ENCODE data around the gene MOXD1.
"Not testable (repeated sequence)": the region's sequence is repeated elsewhere in the genome, so short reads cannot be mapped to it uniquely, and the experiment has no call there.

The MOXD1 gene

DNA sequence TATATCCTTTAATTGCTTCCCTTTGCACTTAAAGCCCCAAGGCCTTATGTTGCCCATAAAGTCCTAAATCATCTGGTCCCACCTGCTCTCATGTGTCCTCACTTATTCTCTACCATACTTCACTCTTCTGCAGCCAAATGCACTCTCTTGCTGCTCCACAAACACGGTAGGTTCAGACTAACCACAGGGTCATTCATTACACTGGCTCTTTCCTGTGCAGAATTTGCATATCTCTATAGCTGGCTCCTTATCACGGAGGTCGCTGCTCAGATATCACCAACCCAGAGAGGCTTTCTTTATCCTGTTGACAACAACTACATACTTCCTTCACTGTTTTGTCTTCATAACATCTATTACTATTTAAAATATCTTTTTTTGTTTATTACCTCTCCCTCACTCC lies 86.8 kb downstream of the MOXD1 start (continued):
- TF ChIP-seq, protein P1, sequence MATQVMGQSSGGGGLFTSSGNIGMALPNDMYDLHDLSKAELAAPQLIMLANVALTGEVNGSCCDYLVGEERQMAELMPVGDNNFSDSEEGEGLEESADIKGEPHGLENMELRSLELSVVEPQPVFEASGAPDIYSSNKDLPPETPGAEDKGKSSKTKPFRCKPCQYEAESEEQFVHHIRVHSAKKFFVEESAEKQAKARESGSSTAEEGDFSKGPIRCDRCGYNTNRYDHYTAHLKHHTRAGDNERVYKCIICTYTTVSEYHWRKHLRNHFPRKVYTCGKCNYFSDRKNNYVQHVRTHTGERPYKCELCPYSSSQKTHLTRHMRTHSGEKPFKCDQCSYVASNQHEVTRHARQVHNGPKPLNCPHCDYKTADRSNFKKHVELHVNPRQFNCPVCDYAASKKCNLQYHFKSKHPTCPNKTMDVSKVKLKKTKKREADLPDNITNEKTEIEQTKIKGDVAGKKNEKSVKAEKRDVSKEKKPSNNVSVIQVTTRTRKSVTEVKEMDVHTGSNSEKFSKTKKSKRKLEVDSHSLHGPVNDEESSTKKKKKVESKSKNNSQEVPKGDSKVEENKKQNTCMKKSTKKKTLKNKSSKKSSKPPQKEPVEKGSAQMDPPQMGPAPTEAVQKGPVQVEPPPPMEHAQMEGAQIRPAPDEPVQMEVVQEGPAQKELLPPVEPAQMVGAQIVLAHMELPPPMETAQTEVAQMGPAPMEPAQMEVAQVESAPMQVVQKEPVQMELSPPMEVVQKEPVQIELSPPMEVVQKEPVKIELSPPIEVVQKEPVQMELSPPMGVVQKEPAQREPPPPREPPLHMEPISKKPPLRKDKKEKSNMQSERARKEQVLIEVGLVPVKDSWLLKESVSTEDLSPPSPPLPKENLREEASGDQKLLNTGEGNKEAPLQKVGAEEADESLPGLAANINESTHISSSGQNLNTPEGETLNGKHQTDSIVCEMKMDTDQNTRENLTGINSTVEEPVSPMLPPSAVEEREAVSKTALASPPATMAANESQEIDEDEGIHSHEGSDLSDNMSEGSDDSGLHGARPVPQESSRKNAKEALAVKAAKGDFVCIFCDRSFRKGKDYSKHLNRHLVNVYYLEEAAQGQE (tag by site-specific recombination; IDR thresholded peaks at IDR 0.05), result no peak
- TF ChIP-seq ZNF214 (tag by site-specific recombination; IDR thresholded peaks at IDR 0.05; ENCODE audit: borderline replicate concordance), result no peak

DNA sequence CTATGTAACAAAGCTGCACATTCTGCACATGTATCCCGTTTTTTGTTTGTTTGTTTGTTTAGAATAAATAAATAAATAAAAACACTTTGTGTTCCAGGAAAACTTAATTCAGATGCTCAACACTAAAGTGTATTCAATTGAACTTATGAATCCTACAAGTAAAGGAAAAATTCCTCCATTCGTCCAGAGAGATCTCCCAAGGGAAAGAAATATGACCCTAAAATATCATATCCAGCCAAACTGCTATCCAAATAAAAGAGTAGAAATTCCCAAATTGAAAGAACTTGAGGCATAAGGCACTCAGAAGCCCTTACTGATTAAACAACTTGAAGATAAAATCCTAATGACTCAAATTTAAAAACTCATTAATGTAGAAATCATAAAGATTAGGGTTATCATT lies 90.4 kb downstream of the MOXD1 start:
- H3K9me3 ChIP-seq (ENCODE audit: control insufficient read depth, insufficient read depth, low read depth, low read length), result no peaks in the 10 kb centered on the region
- no peak overlapping the region for H3K4me3 ChIP-seq (ENCODE audit: low read depth, low read length)
- no peaks in the 10 kb centered on the region for H3K4me1 ChIP-seq (ENCODE audit: control insufficient read depth, insufficient read depth, low read length)
- ChIA-PET CTCF (no interaction called here), POLR2A (no interaction called here)
- peaks cover 0 to 8% of the 10 kb centered on the region in 2 experiments; a peak in 2 of 3 replicates for H3K36me3 ChIP-seq (ENCODE audit: control insufficient read depth in 2 of 2, insufficient read depth in 1 of 2, low read length in 2 of 2)
- TF ChIP-seq, protein P2, sequence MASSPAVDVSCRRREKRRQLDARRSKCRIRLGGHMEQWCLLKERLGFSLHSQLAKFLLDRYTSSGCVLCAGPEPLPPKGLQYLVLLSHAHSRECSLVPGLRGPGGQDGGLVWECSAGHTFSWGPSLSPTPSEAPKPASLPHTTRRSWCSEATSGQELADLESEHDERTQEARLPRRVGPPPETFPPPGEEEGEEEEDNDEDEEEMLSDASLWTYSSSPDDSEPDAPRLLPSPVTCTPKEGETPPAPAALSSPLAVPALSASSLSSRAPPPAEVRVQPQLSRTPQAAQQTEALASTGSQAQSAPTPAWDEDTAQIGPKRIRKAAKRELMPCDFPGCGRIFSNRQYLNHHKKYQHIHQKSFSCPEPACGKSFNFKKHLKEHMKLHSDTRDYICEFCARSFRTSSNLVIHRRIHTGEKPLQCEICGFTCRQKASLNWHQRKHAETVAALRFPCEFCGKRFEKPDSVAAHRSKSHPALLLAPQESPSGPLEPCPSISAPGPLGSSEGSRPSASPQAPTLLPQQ (tag by site-specific recombination; IDR thresholded peaks at IDR 0.05), result no peak
- TF ChIP-seq KLF16 (tag by site-specific recombination; IDR thresholded peaks at IDR 0.05), result no peak
- no peak for TF ChIP-seq ZNF785 (tag by site-specific recombination; IDR thresholded peaks at IDR 0.05)
- no peak for TF ChIP-seq ZNF211 (tag by site-specific recombination; IDR thresholded peaks at IDR 0.05; ENCODE audit: low read depth)
- TF ChIP-seq SALL2 (tag by site-specific recombination; IDR thresholded peaks at IDR 0.05; ENCODE audit: borderline replicate concordance), result no peak
- TF ChIP-seq, protein P3, sequence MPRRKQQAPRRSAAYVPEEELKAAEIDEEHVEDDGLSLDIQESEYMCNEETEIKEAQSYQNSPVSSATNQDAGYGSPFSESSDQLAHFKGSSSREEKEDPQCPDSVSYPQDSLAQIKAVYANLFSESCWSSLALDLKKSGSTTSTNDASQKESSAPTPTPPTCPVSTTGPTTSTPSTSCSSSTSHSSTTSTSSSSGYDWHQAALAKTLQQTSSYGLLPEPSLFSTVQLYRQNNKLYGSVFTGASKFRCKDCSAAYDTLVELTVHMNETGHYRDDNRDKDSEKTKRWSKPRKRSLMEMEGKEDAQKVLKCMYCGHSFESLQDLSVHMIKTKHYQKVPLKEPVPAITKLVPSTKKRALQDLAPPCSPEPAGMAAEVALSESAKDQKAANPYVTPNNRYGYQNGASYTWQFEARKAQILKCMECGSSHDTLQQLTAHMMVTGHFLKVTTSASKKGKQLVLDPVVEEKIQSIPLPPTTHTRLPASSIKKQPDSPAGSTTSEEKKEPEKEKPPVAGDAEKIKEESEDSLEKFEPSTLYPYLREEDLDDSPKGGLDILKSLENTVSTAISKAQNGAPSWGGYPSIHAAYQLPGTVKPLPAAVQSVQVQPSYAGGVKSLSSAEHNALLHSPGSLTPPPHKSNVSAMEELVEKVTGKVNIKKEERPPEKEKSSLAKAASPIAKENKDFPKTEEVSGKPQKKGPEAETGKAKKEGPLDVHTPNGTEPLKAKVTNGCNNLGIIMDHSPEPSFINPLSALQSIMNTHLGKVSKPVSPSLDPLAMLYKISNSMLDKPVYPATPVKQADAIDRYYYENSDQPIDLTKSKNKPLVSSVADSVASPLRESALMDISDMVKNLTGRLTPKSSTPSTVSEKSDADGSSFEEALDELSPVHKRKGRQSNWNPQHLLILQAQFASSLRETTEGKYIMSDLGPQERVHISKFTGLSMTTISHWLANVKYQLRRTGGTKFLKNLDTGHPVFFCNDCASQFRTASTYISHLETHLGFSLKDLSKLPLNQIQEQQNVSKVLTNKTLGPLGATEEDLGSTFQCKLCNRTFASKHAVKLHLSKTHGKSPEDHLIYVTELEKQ (tag by site-specific recombination; IDR thresholded peaks at IDR 0.05; ENCODE audit: borderline replicate concordance), result no peak
- H3K27ac ChIP-seq (ENCODE audit: extremely low read depth, low read depth, low read length), result no peak overlapping the region

DNA sequence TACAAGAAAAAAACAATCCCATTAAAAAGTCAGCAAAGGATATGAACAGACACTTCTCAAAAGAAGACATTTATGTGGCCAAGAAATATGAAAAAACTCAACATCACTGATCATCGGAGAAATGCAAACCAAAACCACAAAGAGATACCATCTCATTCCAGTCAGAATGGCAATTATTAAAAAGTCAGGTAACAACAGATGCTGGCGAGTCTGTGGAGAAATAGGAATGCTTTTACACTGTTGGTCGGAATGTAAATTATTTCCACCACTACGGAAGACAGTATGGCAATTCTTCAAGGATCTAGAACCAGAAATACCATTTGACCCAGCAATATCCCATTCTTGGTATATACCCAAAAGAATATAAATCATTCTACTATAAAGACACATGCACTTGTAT lies 91.1 kb downstream of the MOXD1 start:
- H3K9me3 ChIP-seq (ENCODE audit: control insufficient read depth, insufficient read depth, low read depth, low read length); POLR2A ChIA-PET; H3K27ac ChIP-seq (ENCODE audit: extremely low read depth, low read depth, low read length); H3K4me1 ChIP-seq (ENCODE audit: control insufficient read depth, insufficient read depth, low read length); CTCF ChIA-PET; H3K4me3 ChIP-seq (ENCODE audit: low read depth, low read length); H3K36me3 ChIP-seq (ENCODE audit: control insufficient read depth in 2 of 2, insufficient read depth in 1 of 2, low read length in 2 of 2): not testable (repeated sequence)

DNA sequence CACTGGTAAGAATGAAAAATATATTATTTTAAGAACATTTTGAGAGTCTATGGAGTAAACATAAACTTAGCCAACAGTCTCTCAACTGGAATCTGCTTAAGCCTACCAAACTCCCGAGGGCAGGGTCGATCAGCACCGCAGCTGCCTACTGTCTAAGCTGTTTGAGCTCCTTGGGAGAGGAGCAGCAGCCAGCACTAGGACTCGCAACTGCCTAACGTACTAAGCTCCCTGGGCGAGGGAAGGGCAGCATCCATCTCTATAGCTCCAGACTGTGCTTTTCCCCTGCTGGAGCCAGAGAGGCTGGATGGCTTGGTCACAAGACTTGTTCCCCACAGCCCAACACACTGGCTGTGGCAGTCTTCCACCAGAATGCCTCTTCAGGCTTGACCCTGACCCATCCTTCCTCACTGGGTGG lies 96.4 kb downstream of the MOXD1 start:
- Histone ChIP-seq H3K9me3 (ENCODE audit: control insufficient read depth, insufficient read depth, low read depth, low read length) (no peaks in the 10 kb centered on the region), H3K36me3 (ENCODE audit: control insufficient read depth in 2 of 2, insufficient read depth in 1 of 2, low read length in 2 of 2) (no peaks in the 10 kb centered on the region), H3K4me3 (ENCODE audit: low read depth, low read length) (no peak overlapping the region), H3K4me1 (ENCODE audit: control insufficient read depth, insufficient read depth, low read length) (no peaks in the 10 kb centered on the region), H3K27ac (ENCODE audit: extremely low read depth, low read depth, low read length) (no peak overlapping the region)
- POLR2A ChIA-PET, result no interaction called here
- TF ChIP-seq ZNF155 (tag by site-specific recombination; IDR thresholded peaks at IDR 0.05), result no peak
- TF ChIP-seq ZNF223 (tag by site-specific recombination; IDR thresholded peaks at IDR 0.05), result no peak
- no peak for TF ChIP-seq ZNF555 (tag by site-specific recombination; conservative IDR thresholded peaks at IDR 0.05)
- no peak for TF ChIP-seq SP7 (tag by site-specific recombination; IDR thresholded peaks at IDR 0.05)
- TF ChIP-seq ZNF157 (tag by site-specific recombination; IDR thresholded peaks at IDR 0.05), result no peak
- TF ChIP-seq ZNF138 (tag by site-specific recombination; IDR thresholded peaks at IDR 0.05; ENCODE audit: borderline replicate concordance), result no peak
- CTCF ChIA-PET, result interaction anchor here (20.8 kb wide), 1 partner anchor 23 kb away, joined by 629 read pairs; no protein-coding TSS in a partner anchor
